HCT116 (cell line): ENCODE results near the gene SLC30A9. TPM values are rescaled to one million over a fixed set of nuclear protein-coding genes. Genes with fewer than 3 reads are reported as not detected.

Experiments used
- ATAC-seq: fragments of 200-7000 bp; cut with Tn5 transposase; 2 replicates; pipeline ENCODE4 v1.9.1; 2020; ENCODE audit warnings: mild to moderate bottlenecking, moderate library complexity
- BruUV-seq: library from RNA; stranded (reverse); fragments of 400-500 nt; replicated peaks from 2 replicates; lab custom pipeline; 2021; lab: Mats Ljungman, UMichigan
- CTCF ChIA-PET: fragments of 300-600 bp; sonication (Branson Sonifier 250); formaldehyde crosslinking; loops from one replicate; lab custom pipeline; 2021; ENCODE audit warnings: antibody characterized with exemption; lab: Charles Lee
- POLR2A ChIA-PET: fragments of 300-600, 350-600 bp; sonication (Branson Sonifier 250); formaldehyde crosslinking; loops from one replicate; lab custom pipeline; 2021; ENCODE audit warnings: antibody characterized with exemption; lab: Charles Lee
- RAD21 ChIA-PET, 2 experiments: fragments of 300-600 bp; sonication (Branson Sonifier 250); formaldehyde crosslinking; loops; one replicate each; lab custom pipeline; 2023; ENCODE audit warnings: low total read pairs in 2 of 2; ENCODE audit not compliant: uncharacterized antibody in 2 of 2, unreplicated experiment in 2 of 2, low non-redundant PET in 1 of 2; lab: Charles Lee
- DNase-seq: peaks from one replicate; pipeline ENCODE4 v3.0.0-alpha.2; 2010; ENCODE audit warnings: low read depth, low spot score
- H2AFZ ChIP-seq: fragments of 200-600 bp; shearing (Covaris generic), sonication (generic); 2 replicates; pipeline ENCODE4 v1.6.1; 2017; ENCODE audit warnings: low read depth, mixed run types, mixed read lengths, antibody characterized with exemption, low read length; ENCODE audit not compliant: poor library complexity, severe bottlenecking
- H3K27ac ChIP-seq: 2 replicates; pipeline ENCODE4 v1.5.1; 2012; ENCODE audit warnings: low read depth, low read length
- H3K27me3 ChIP-seq: fragments of 200-600 bp; sonication (generic); 2 replicates; pipeline ENCODE4 v1.6.1; 2016; ENCODE audit warnings: mixed run types, low read length, mixed read lengths; ENCODE audit not compliant: insufficient read depth
- H3K36me3 ChIP-seq, 2 experiments: fragments of 200-500 bp in 1 of 2; fragments of 200-600 bp in 1 of 2; sonication (Bioruptor generic) in 1 of 2; sonication (generic) in 1 of 2; 2 replicates each; pipeline versions ENCODE4 v1.5.1 to v1.6.1; 2014 to 2016; ENCODE audit warnings: low read length in 2 of 2, inconsistent platforms in 1 of 2, mixed read lengths in 1 of 2, mixed run types in 1 of 2; ENCODE audit not compliant: insufficient read depth in 2 of 2, control insufficient read depth in 1 of 2
- H3K4me1 ChIP-seq, 2 experiments: fragments of 200-600 bp in 1 of 2; sonication (generic) in 1 of 2; 2 replicates each; pipeline versions ENCODE4 v1.5.1 to v1.6.1; 2012 to 2017; ENCODE audit warnings: low read length in 2 of 2, inconsistent platforms in 1 of 2, mild to moderate bottlenecking in 1 of 2, mixed read lengths in 1 of 2, mixed run types in 1 of 2, moderate library complexity in 1 of 2; ENCODE audit not compliant: insufficient read depth in 2 of 2, control insufficient read depth in 1 of 2
- H3K4me2 ChIP-seq: fragments of 200-600 bp; sonication (generic); 2 replicates; pipeline ENCODE4 v1.6.1; 2017; ENCODE audit warnings: mixed run types, low read length, mixed read lengths
- H3K4me3 ChIP-seq, 2 experiments: fragments of 200-600 bp in 1 of 2; sonication (generic) in 1 of 2; replicated peaks in 1 of 2; 2 replicates each; pipeline ENCODE4 v1.5.1; 2011 to 2016; ENCODE audit warnings: low read length in 2 of 2, control low read depth in 1 of 2, low read depth in 1 of 2, mild to moderate bottlenecking in 1 of 2, mixed read lengths in 1 of 2, mixed run types in 1 of 2
- H3K79me2 ChIP-seq: fragments of 200-600 bp; sonication (generic); 2 replicates; pipeline ENCODE4 v1.6.1; 2017; ENCODE audit warnings: mild to moderate bottlenecking, mixed run types, low read length, moderate library complexity, mixed read lengths; ENCODE audit not compliant: insufficient read depth
- H3K9ac ChIP-seq: fragments of 200-600 bp; sonication (generic); 2 replicates; pipeline ENCODE4 v1.6.1; 2016; ENCODE audit warnings: low read length, mixed read lengths
- H3K9me2 ChIP-seq: fragments of 200-600 bp; sonication (generic), shearing (Covaris generic); 2 replicates; pipeline ENCODE4 v1.6.1; 2017; ENCODE audit warnings: mixed run types, mild to moderate bottlenecking, moderate library complexity; ENCODE audit not compliant: insufficient read depth
- H3K9me3 ChIP-seq, 2 experiments: fragments of 200-500 bp in 1 of 2; fragments of 200-600 bp in 1 of 2; sonication (Bioruptor generic) in 1 of 2; sonication (generic) in 1 of 2; 2 replicates each; pipeline ENCODE4 v1.6.1; 2014 to 2017; ENCODE audit warnings: low read length in 2 of 2, mixed read lengths in 2 of 2, inconsistent platforms in 1 of 2, low read depth in 1 of 2, mild to moderate bottlenecking in 1 of 2, mixed run types in 1 of 2, moderate library complexity in 1 of 2; ENCODE audit not compliant: control insufficient read depth in 1 of 2, insufficient read depth in 1 of 2
- H4K20me1 ChIP-seq: fragments of 200-600 bp; sonication (generic), shearing (Covaris generic); 2 replicates; pipeline ENCODE4 v1.6.1; 2017; ENCODE audit warnings: mixed run types, mild to moderate bottlenecking, moderate library complexity; ENCODE audit not compliant: insufficient read depth
- ATF3 ChIP-seq: IDR thresholded peaks from 2 replicates; pipeline ENCODE4 v1.6.1; 2012
- CEBPB ChIP-seq: IDR thresholded peaks from 2 replicates; pipeline ENCODE4 v1.6.1; 2012; ENCODE audit warnings: low read depth
- CTCF ChIP-seq, 3 experiments: fragments of 200-600 bp in 1 of 3; sonication (generic) in 1 of 3; IDR thresholded peaks in 2 of 3; conservative IDR thresholded peaks in 1 of 3; 2 replicates each; pipeline ENCODE4 v1.5.1; 2012 to 2017; ENCODE audit warnings: low read depth in 2 of 3, low read length in 2 of 3, antibody characterized with exemption in 1 of 3, borderline replicate concordance in 1 of 3, control low read depth in 1 of 3, mild to moderate bottlenecking in 1 of 3, mixed read lengths in 1 of 3, mixed run types in 1 of 3, moderate library complexity in 1 of 3; ENCODE audit not compliant: insufficient read depth in 1 of 3
- ELF1 ChIP-seq: IDR thresholded peaks from 2 replicates; pipeline ENCODE4 v1.6.1; 2012; ENCODE audit warnings: low read depth, borderline replicate concordance
- EZH2 ChIP-seq: fragments of 200-600 bp; sonication (generic); IDR thresholded peaks from 2 replicates; pipeline ENCODE4 v1.6.1; 2017; ENCODE audit warnings: antibody characterized with exemption, mixed run types
- EZH2phosphoT487 ChIP-seq: fragments of 200-600 bp; IDR thresholded peaks from 2 replicates; pipeline ENCODE4 v1.6.1; 2018; ENCODE audit warnings: antibody characterized with exemption, borderline replicate concordance
- FOSL1 ChIP-seq: IDR thresholded peaks from 2 replicates; pipeline ENCODE4 v1.6.1; 2012; ENCODE audit warnings: low read depth
- MAX ChIP-seq: IDR thresholded peaks from 2 replicates; pipeline ENCODE4 v1.6.1; 2012
- POLR2AphosphoS5 ChIP-seq: IDR thresholded peaks from 2 replicates; pipeline ENCODE4 v1.6.1; 2011; ENCODE audit warnings: mild to moderate bottlenecking, low read depth, low read length, moderate library complexity
- RAD21 ChIP-seq: IDR thresholded peaks from 2 replicates; pipeline ENCODE4 v1.6.1; 2012; ENCODE audit warnings: low read depth, mild to moderate bottlenecking
- SIN3A ChIP-seq: IDR thresholded peaks from 2 replicates; pipeline ENCODE4 v1.6.1; 2012; ENCODE audit warnings: low read depth
- SP1 ChIP-seq: IDR thresholded peaks from 2 replicates; pipeline ENCODE4 v1.6.1; 2012; ENCODE audit warnings: low read depth
- YY1 ChIP-seq: IDR thresholded peaks from 2 replicates; pipeline ENCODE4 v1.6.1; 2011; ENCODE audit warnings: low read length, low read depth, moderate library complexity, mild to moderate bottlenecking; ENCODE audit not compliant: insufficient replicate concordance; ENCODE audit errors: extremely low read depth
- ZBTB33 ChIP-seq: IDR thresholded peaks from 2 replicates; pipeline ENCODE4 v1.6.1; 2011; ENCODE audit warnings: mild to moderate bottlenecking, low read length, moderate library complexity; ENCODE audit not compliant: insufficient replicate concordance; ENCODE audit errors: extremely low read depth
- ZFX ChIP-seq: fragments of 450-650 bp; IDR thresholded peaks from 2 replicates; pipeline ENCODE4 v1.6.1; 2017
- intact Hi-C: fragments of 100-400 bp; cut with micrococcal nuclease; formaldehyde crosslinking; loops from 2 replicates; pipeline ENCODE4 v1.10.0; 2022
- total RNA-seq: library from RNA; stranded (reverse); gene quantifications from one replicate; pipeline ENCODE4 v1.2.1, GENCODE V29; 2021; ENCODE audit not compliant: unreplicated experiment

Gene SLC30A9
- total RNA-seq, 1 experiment from 2014 or later: 67.4 TPM

- intact Hi-C loops: no loop called here
- CTCF ChIA-PET: no interaction called here
- POLR2A ChIA-PET: no interaction called here
- Histone ChIP-seq H3K4me2 (no peak overlapping the region), H3K4me3 (no peak overlapping the region), H4K20me1 (no peaks in the 10 kb centered on the region; the same call in 1 of the 2 replicates), H3K36me3 (no peaks in the 10 kb centered on the region), H3K27me3 (no peaks in the 10 kb centered on the region), H3K9me3 (no peaks in the 10 kb centered on the region)
- RAD21 ChIA-PET: no interaction called here
- no peak for TF ChIP-seq CEBPB
- no peak for TF ChIP-seq SP1
- no peak for TF ChIP-seq YY1
- TF ChIP-seq ZBTB33: no peak
- TF ChIP-seq EZH2phosphoT487: no peak
- TF ChIP-seq EZH2: no peak
- no peak for TF ChIP-seq FOSL1
- no peak for TF ChIP-seq ZFX
- no peak for TF ChIP-seq RAD21
- TF ChIP-seq, all 23 proteins: peak for 0
- no peak for DNase-seq
- Histone ChIP-seq H3K9me2 (no peaks in the 10 kb centered on the region), H3K79me2 (no peaks in the 10 kb centered on the region), H3K4me1 (no peaks in the 10 kb centered on the region), H3K9ac (no peak overlapping the region), H3K27ac (no peak overlapping the region), H2AFZ (no peak overlapping the region)
- no peak for ATAC-seq
- BruUV-seq: no TSS peak
Observed at GRCh38 chr4:42070463-42070862, 80.1 kb downstream of the SLC30A9 start.

- H3K27ac ChIP-seq: no peak overlapping the region
- no TSS peak for BruUV-seq
- H3K27me3 ChIP-seq: no peaks in the 10 kb centered on the region
- H2AFZ ChIP-seq: no peak overlapping the region
- RAD21 ChIA-PET: no interaction called here
- H4K20me1 ChIP-seq: no peaks in the 10 kb centered on the region; the same call in 1 of the 2 replicates
- POLR2A ChIA-PET: no interaction called here
- TF ChIP-seq EZH2phosphoT487: no peak
- no peak for TF ChIP-seq SP1
- no peak for TF ChIP-seq ELF1
- TF ChIP-seq SIN3A: no peak
- TF ChIP-seq ZFX: no peak
- no peak for TF ChIP-seq CTCF (IDR thresholded peaks at IDR 0.05 in 2 of 3, conservative IDR thresholded peaks at IDR 0.05 in 1 of 3; ENCODE audit: borderline replicate concordance in 1 of 3, insufficient read depth in 1 of 3, low read depth in 2 of 3, low read length in 2 of 3)
- no peak for TF ChIP-seq POLR2AphosphoS5
- TF ChIP-seq ATF3: no peak
- TF ChIP-seq CEBPB: no peak
- TF ChIP-seq MAX: no peak
- CTCF ChIA-PET: no interaction called here
- H3K36me3 ChIP-seq: no peaks in the 10 kb centered on the region
- H3K4me2 ChIP-seq: no peak overlapping the region
- no peaks in the 10 kb centered on the region for H3K9me3 ChIP-seq
- no peak overlapping the region for H3K4me3 ChIP-seq
- no peaks in the 10 kb centered on the region for H3K9me2 ChIP-seq
- no peak for DNase-seq
- no peak for ATAC-seq
- H3K4me1 ChIP-seq: no peaks in the 10 kb centered on the region
- no peak overlapping the region for H3K9ac ChIP-seq
- intact Hi-C loops: no loop called here
- no peaks in the 10 kb centered on the region for H3K79me2 ChIP-seq
Observed at GRCh38 chr4:42074294-42074693, 84.0 kb downstream of the SLC30A9 start.
